ENCODE data around the gene POLR2C.
A peak's percentile ranks its signal among the peaks of the same experiment; 100 is the strongest.

Gene POLR2C

GRCh38 chr16:57447186-57447962, 15.1 kb upstream of the POLR2C start, which contains the start of the genes CIAPIN1 and COQ9:
TSS of gene CIAPIN1 (minus strand) at chr16:57447385. CDS start at chr16:57440928, 6,457 bp downstream.
TSS of gene COQ9 (plus strand) at chr16:57447479. CDS start at chr16:57447506, 27 bp downstream.
- Histone ChIP-seq H3K4me3 (ENCODE audit: low read depth, low read length) (peak within 1 kb of the TSS; percentile 95), H2AFZ (ENCODE audit: low read length, unreplicated experiment) (peak within 1 kb of the TSS; percentile 89), H3K4me1 (ENCODE audit: control insufficient read depth, insufficient read depth, low read length, unreplicated experiment) (peaks cover 14% of the 10 kb centered on the region), H3K27ac (ENCODE audit: low read depth, low read length) (peak within 1 kb of the TSS; percentile 50; the same call in 1 of the 2 replicates), H3K36me3 (ENCODE audit: insufficient read depth, low read length) (peaks cover 11% of the 10 kb centered on the region), H3K79me2 (ENCODE audit: control insufficient read depth, insufficient read depth, low read length, unreplicated experiment) (peaks cover 62% of the 10 kb centered on the region), H3K27me3 (ENCODE audit: insufficient read depth, low read length) (no peaks in the 10 kb centered on the region)

- H3K27me3 ChIP-seq (ENCODE audit: insufficient read depth, low read length), result no peaks in the 10 kb centered on the region
- H3K27ac ChIP-seq (ENCODE audit: low read depth, low read length), result no peak overlapping the region
- peaks cover 20% of the 10 kb centered on the region for H3K79me2 ChIP-seq (ENCODE audit: control insufficient read depth, insufficient read depth, low read length, unreplicated experiment)
- no peak overlapping the region for H3K4me3 ChIP-seq (ENCODE audit: low read depth, low read length)
- no peaks in the 10 kb centered on the region for H3K4me1 ChIP-seq (ENCODE audit: control insufficient read depth, insufficient read depth, low read length, unreplicated experiment)
- H2AFZ ChIP-seq (ENCODE audit: low read length, unreplicated experiment), result no peak overlapping the region
- H3K36me3 ChIP-seq (ENCODE audit: insufficient read depth, low read length), result peaks cover 30% of the 10 kb centered on the region
Observed at GRCh38 chr16:57452021-57452420, 10.5 kb upstream of the POLR2C start.

DNA sequence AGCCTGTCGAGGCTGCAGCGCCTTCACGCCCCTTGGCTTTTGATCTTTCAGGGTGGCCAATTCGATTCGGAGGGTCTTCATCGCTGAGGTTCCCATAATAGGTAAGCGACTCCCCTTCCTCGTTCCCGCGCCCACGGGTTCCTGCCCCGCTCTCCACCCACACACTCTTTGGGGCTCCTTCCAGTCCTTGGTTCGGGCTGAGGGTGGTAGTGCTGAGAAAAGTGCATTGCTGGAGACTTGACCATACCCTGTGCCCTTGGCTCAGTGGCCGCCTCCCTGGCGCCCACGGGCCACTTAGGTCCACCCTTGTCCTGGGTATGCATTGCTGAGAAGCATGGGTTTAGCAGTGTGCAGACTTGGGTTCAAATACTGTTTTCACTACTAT, 491 bp downstream of the POLR2C start:
- Histone ChIP-seq H3K4me3 (ENCODE audit: low read depth, low read length) (peak overlapping the region; percentile 99), H3K36me3 (ENCODE audit: insufficient read depth, low read length) (peaks cover 13% of the 10 kb centered on the region), H3K4me1 (ENCODE audit: control insufficient read depth, insufficient read depth, low read length, unreplicated experiment) (peaks cover 7% of the 10 kb centered on the region), H2AFZ (ENCODE audit: low read length, unreplicated experiment) (no peak overlapping the region), H3K79me2 (ENCODE audit: control insufficient read depth, insufficient read depth, low read length, unreplicated experiment) (peaks cover 29% of the 10 kb centered on the region), H3K27me3 (ENCODE audit: insufficient read depth, low read length) (no peaks in the 10 kb centered on the region), H3K27ac (ENCODE audit: low read depth, low read length) (no peak overlapping the region)

DNA sequence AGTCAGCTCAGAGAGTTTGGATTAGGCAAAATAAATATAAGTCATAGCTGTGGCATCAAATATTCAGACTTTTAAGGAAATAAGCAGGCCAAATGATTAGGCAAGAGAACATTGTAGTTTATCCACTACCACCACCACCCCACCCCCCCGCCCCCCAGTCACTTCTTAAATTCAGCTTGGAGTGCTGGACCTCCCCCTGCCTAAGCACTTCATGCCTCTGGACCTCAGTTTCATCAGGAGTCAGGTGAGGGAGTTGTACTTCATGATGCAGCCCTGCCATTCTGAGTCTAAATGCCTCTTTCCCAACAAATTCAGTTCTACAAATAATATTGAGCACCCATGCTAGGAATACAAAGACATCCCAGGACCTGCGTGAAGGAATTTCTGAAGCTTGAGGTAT, 2.0 kb downstream of the POLR2C start:
- H3K4me3 ChIP-seq (ENCODE audit: low read depth, low read length), result no peak overlapping the region
- no peak overlapping the region for H3K27ac ChIP-seq (ENCODE audit: low read depth, low read length)
- no peak overlapping the region for H2AFZ ChIP-seq (ENCODE audit: low read length, unreplicated experiment)
- peaks cover 29% of the 10 kb centered on the region for H3K79me2 ChIP-seq (ENCODE audit: control insufficient read depth, insufficient read depth, low read length, unreplicated experiment)
- peaks cover 17% of the 10 kb centered on the region for H3K36me3 ChIP-seq (ENCODE audit: insufficient read depth, low read length)
- H3K4me1 ChIP-seq (ENCODE audit: control insufficient read depth, insufficient read depth, low read length, unreplicated experiment), result peaks cover 7% of the 10 kb centered on the region
- H3K27me3 ChIP-seq (ENCODE audit: insufficient read depth, low read length), result no peaks in the 10 kb centered on the region

DNA sequence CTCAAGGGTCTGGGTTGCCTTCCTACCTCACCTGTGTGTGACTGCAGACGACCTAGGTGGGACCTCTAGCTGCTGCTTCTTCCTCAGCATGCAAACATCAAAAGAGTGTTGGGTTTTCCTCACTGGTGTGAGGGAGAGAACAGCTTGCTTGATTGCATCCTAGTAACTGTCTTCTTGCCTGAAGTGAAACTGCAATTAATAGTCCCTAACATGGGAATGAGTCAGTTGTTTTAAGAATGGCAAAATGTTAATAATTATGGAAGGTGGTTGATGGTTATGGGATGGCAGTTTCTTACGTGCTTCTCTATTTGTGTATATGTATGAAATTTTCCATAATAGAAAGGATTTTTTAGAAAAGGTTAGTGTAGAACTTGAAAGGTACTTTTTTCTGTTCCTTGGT, 5.9 kb downstream of the POLR2C start:
- H3K79me2 ChIP-seq (ENCODE audit: control insufficient read depth, insufficient read depth, low read length, unreplicated experiment), result peaks cover 22% of the 10 kb centered on the region
- H3K4me3 ChIP-seq (ENCODE audit: low read depth, low read length), result no peak overlapping the region

DNA sequence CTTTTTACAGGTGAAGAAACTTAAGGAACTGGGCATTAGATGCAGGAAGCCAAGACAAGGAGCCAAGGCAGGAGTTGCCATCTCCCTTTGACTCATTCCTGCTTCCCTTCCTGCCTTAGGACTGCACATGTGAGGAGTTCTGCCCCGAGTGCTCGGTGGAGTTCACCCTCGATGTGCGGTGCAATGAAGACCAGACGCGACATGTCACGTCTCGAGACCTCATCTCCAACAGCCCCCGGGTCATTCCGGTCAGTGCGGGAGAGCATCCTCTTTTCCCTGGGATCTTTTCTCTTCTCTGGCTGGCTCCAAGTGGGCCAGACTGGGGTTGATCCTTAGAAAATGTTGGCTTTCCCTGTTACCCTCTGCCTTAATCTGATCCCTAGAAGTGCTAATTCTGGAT, 6.6 kb downstream of the POLR2C start:
- peaks cover 31% of the 10 kb centered on the region for H3K36me3 ChIP-seq (ENCODE audit: insufficient read depth, low read length)

More for the DNA sequence above, 5.9 kb downstream of the POLR2C start:
- H3K27me3 ChIP-seq (ENCODE audit: insufficient read depth, low read length), result no peaks in the 10 kb centered on the region
- no peak overlapping the region for H2AFZ ChIP-seq (ENCODE audit: low read length, unreplicated experiment)
- H3K36me3 ChIP-seq (ENCODE audit: insufficient read depth, low read length), result peaks cover 32% of the 10 kb centered on the region
- H3K4me1 ChIP-seq (ENCODE audit: control insufficient read depth, insufficient read depth, low read length, unreplicated experiment), result peaks cover 25% of the 10 kb centered on the region
- H3K27ac ChIP-seq (ENCODE audit: low read depth, low read length), result no peak overlapping the region

GRCh38 chr16:57469917-57470470, 7.5 kb downstream of the POLR2C start:
- Histone ChIP-seq H3K27me3 (ENCODE audit: insufficient read depth, low read length) (no peaks in the 10 kb centered on the region), H3K79me2 (ENCODE audit: control insufficient read depth, insufficient read depth, low read length, unreplicated experiment) (peaks cover 7% of the 10 kb centered on the region), H3K36me3 (ENCODE audit: insufficient read depth, low read length) (peaks cover 25% of the 10 kb centered on the region), H3K27ac (ENCODE audit: low read depth, low read length) (no peak overlapping the region), H3K4me3 (ENCODE audit: low read depth, low read length) (no peak overlapping the region), H2AFZ (ENCODE audit: low read length, unreplicated experiment) (no peak overlapping the region), H3K4me1 (ENCODE audit: control insufficient read depth, insufficient read depth, low read length, unreplicated experiment) (peaks cover 19% of the 10 kb centered on the region)

More for the DNA sequence above, 6.6 kb downstream of the POLR2C start:
- Histone ChIP-seq H3K4me3 (ENCODE audit: low read depth, low read length) (no peak overlapping the region), H3K4me1 (ENCODE audit: control insufficient read depth, insufficient read depth, low read length, unreplicated experiment) (peaks cover 19% of the 10 kb centered on the region), H3K27me3 (ENCODE audit: insufficient read depth, low read length) (no peaks in the 10 kb centered on the region), H3K27ac (ENCODE audit: low read depth, low read length) (no peak overlapping the region), H2AFZ (ENCODE audit: low read length, unreplicated experiment) (no peak overlapping the region), H3K79me2 (ENCODE audit: control insufficient read depth, insufficient read depth, low read length, unreplicated experiment) (peaks cover 15% of the 10 kb centered on the region)

DNA sequence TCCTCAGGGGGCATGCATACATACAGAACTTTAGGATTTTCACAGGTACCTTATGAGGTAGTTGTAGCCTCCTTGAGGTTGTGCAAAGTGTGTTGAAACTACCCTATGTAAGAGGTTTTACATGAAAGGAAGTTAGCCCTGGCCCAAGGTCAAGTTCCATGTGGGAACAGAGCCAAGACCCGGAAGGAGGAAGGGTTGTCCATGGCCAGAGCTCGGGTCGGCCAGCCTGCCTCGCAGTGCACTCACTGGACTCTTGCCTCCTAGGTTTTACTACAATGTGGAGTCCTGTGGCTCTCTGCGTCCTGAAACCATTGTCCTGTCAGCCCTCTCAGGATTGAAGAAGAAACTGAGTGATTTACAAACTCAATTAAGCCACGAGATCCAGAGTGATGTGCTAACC, 8.2 kb downstream of the POLR2C start:
- H3K36me3 ChIP-seq (ENCODE audit: insufficient read depth, low read length), result peaks cover 25% of the 10 kb centered on the region
- no peak overlapping the region for H3K27ac ChIP-seq (ENCODE audit: low read depth, low read length)

GRCh38 chr16:57471209-57471608, 8.7 kb downstream of the POLR2C start:
- Histone ChIP-seq H3K79me2 (ENCODE audit: control insufficient read depth, insufficient read depth, low read length, unreplicated experiment) (peaks cover under 1% of the 10 kb centered on the region), H2AFZ (ENCODE audit: low read length, unreplicated experiment) (no peak overlapping the region), H3K27me3 (ENCODE audit: insufficient read depth, low read length) (no peaks in the 10 kb centered on the region), H3K27ac (ENCODE audit: low read depth, low read length) (no peak overlapping the region), H3K4me3 (ENCODE audit: low read depth, low read length) (no peak overlapping the region), H3K36me3 (ENCODE audit: insufficient read depth, low read length) (peaks cover 25% of the 10 kb centered on the region), H3K4me1 (ENCODE audit: control insufficient read depth, insufficient read depth, low read length, unreplicated experiment) (peaks cover 19% of the 10 kb centered on the region)

More for the DNA sequence above, 8.2 kb downstream of the POLR2C start:
- no peak overlapping the region for H3K4me3 ChIP-seq (ENCODE audit: low read depth, low read length)
- no peaks in the 10 kb centered on the region for H3K79me2 ChIP-seq (ENCODE audit: control insufficient read depth, insufficient read depth, low read length, unreplicated experiment)
- H3K27me3 ChIP-seq (ENCODE audit: insufficient read depth, low read length), result no peaks in the 10 kb centered on the region
- H2AFZ ChIP-seq (ENCODE audit: low read length, unreplicated experiment), result no peak overlapping the region
- peaks cover 19% of the 10 kb centered on the region for H3K4me1 ChIP-seq (ENCODE audit: control insufficient read depth, insufficient read depth, low read length, unreplicated experiment)

- Histone ChIP-seq H2AFZ (ENCODE audit: low read length, unreplicated experiment) (no peak overlapping the region), H3K36me3 (ENCODE audit: insufficient read depth, low read length) (peaks cover 25% of the 10 kb centered on the region), H3K4me1 (ENCODE audit: control insufficient read depth, insufficient read depth, low read length, unreplicated experiment) (peaks cover 19% of the 10 kb centered on the region), H3K27me3 (ENCODE audit: insufficient read depth, low read length) (no peaks in the 10 kb centered on the region), H3K79me2 (ENCODE audit: control insufficient read depth, insufficient read depth, low read length, unreplicated experiment) (peaks cover 9% of the 10 kb centered on the region), H3K27ac (ENCODE audit: low read depth, low read length) (no peak overlapping the region), H3K4me3 (ENCODE audit: low read depth, low read length) (no peak overlapping the region)
Observed at GRCh38 chr16:57471852-57472664, 9.6 kb downstream of the POLR2C start.

Data from ACC112 (cell line).